ENCODE data around the gene RETREG1.

Gene RETREG1

GRCh38 chr5:16465544-16466432, 151.0 kb downstream of the RETREG1 start, which contains the start of gene ZNF622:
Gene ZNF622 (minus strand): TSS chr5:16465800. CDS start chr5:16465665, 135 bp downstream.
- peak within 1 kb of the TSS; percentile 98 for H3K4me3 ChIP-seq (ENCODE audit: low read depth, low read length)
- peak; percentile 88 for DNase-seq (ENCODE audit: low read depth)
- no peak for TF ChIP-seq CTCF (IDR thresholded peaks at IDR 0.05; ENCODE audit: control insufficient read depth, extremely low read depth, insufficient read depth)

- DNase-seq (ENCODE audit: low read depth), result no peak
Measured at GRCh38 chr5:16464664-16465543, 151.9 kb downstream of the RETREG1 start.

GRCh38 chr5:16464231-16464630, 152.6 kb downstream of the RETREG1 start:
- DNase-seq (ENCODE audit: low read depth), result no peak
- TF ChIP-seq CTCF (IDR thresholded peaks at IDR 0.05; ENCODE audit: control insufficient read depth, extremely low read depth, insufficient read depth), result no peak
- peak overlapping the region; percentile 98 for H3K4me3 ChIP-seq (ENCODE audit: low read depth, low read length)

More at GRCh38 chr5:16464664-16465543, 151.9 kb downstream of the RETREG1 start:
- TF ChIP-seq CTCF (IDR thresholded peaks at IDR 0.05; ENCODE audit: control insufficient read depth, extremely low read depth, insufficient read depth), result 0 out of 2 replicates have a peak, but pooled peaks have one; percentile 4
- H3K4me3 ChIP-seq (ENCODE audit: low read depth, low read length), result peak overlapping the region; percentile 98

GRCh38 chr5:16461782-16462181, 155.0 kb downstream of the RETREG1 start:
- no peak overlapping the region for H3K4me3 ChIP-seq (ENCODE audit: low read depth, low read length)
- DNase-seq (ENCODE audit: low read depth), result no peak
- no peak for TF ChIP-seq CTCF (IDR thresholded peaks at IDR 0.05; ENCODE audit: control insufficient read depth, extremely low read depth, insufficient read depth)

- H3K4me3 ChIP-seq (ENCODE audit: low read depth, low read length), result no peak overlapping the region
- TF ChIP-seq CTCF (IDR thresholded peaks at IDR 0.05; ENCODE audit: control insufficient read depth, extremely low read depth, insufficient read depth), result no peak
- DNase-seq (ENCODE audit: low read depth), result no peak
Measured at GRCh38 chr5:16461026-16461425, 155.8 kb downstream of the RETREG1 start.

GRCh38 chr5:16459451-16459850, 157.3 kb downstream of the RETREG1 start:
- no peak overlapping the region for H3K4me3 ChIP-seq (ENCODE audit: low read depth, low read length)
- DNase-seq (ENCODE audit: low read depth), result no peak
- no peak for TF ChIP-seq CTCF (IDR thresholded peaks at IDR 0.05; ENCODE audit: control insufficient read depth, extremely low read depth, insufficient read depth)

All from LNCaP clone FGC (cell line).